Esophagus squamous epithelium (tissue), 5 donors: ENCODE data around the gene DNAJC4. TPM values are rescaled to one million over a fixed set of nuclear protein-coding genes. Genes with fewer than 3 reads are reported as not detected.
A peak's percentile ranks its signal among the peaks of the same experiment; 100 is the strongest.

Experiments
- DNase-seq: peaks from one replicate; lab custom pipeline; 2025; lab: John Stamatoyannopoulos, UW
- H3K27ac ChIP-seq, 4 donors: fragments of 200-600 bp; sonication (generic); one replicate each; pipeline ENCODE4 v1.5.1; 2016 to 2019; ENCODE audit warnings: mild to moderate bottlenecking in 1 of 4
- H3K27me3 ChIP-seq, 4 donors: fragments of 200-600 bp; sonication (generic); 1 replicate in 3 of 4; 2 replicates in 1 of 4; pipeline versions ENCODE4 v1.5.1 to v1.6.0; 2017 to 2021; ENCODE audit warnings: antibody characterized with exemption in 1 of 4
- H3K36me3 ChIP-seq, 3 donors: fragments of 200-600 bp; sonication (generic); one replicate each; pipeline ENCODE4 v1.5.1; 2016 to 2019
- H3K4me1 ChIP-seq, 3 donors: fragments of 200-600 bp; sonication (generic); one replicate each; pipeline ENCODE4 v1.5.1; 2017 to 2019
- H3K4me3 ChIP-seq, 4 donors: fragments of 200-600 bp; sonication (generic); 1 replicate in 3 of 4; 2 replicates in 1 of 4; pipeline ENCODE4 v1.5.1; 2016 to 2019; ENCODE audit warnings: mild to moderate bottlenecking in 2 of 4, moderate library complexity in 1 of 4
- H3K9me3 ChIP-seq, 3 donors: fragments of 200-600 bp; sonication (generic); one replicate each; pipeline ENCODE4 v1.5.1; 2016 to 2019
- POLR2A ChIP-seq, 4 donors: fragments of 450-650 bp; IDR thresholded peaks; one replicate each; pipeline ENCODE4 v1.6.1; 2017; ENCODE audit warnings: antibody characterized with exemption in 4 of 4, mild to moderate bottlenecking in 4 of 4, moderate library complexity in 3 of 4
- WGBS, 2 donors: methylation state at CpG; one replicate each; pipeline ENCODE4 v1.1.5; 2018; 5-methylcytosine and 5-hydroxymethylcytosine counted together
- intact Hi-C: fragments of 100-400 bp; cut with DNase I; formaldehyde crosslinking; loops from one replicate; pipeline ENCODE4 v1.15.0; 2022
- total RNA-seq, 4 donors: library from RNA; depleted of rRNA; stranded (reverse); fragments of >200 nt; gene quantifications; one replicate each; pipeline ENCODE4 v1.1.0, GENCODE V29; 2016
- TF ChIP-seq, protein P1 (sequence below), 6 experiments: fragments of 450-650 bp in 4 of 6; fragments of 200-600 bp in 2 of 6; sonication (generic) in 2 of 6; IDR thresholded peaks; one replicate each; pipeline ENCODE4 v1.5.1; 2016 to 2019; ENCODE audit warnings: antibody characterized with exemption in 6 of 6, mild to moderate bottlenecking in 4 of 6, moderate library complexity in 4 of 6
- donor health status: DM: yes; HTN: yes; CAD: no.

The DNAJC4 gene
- total RNA-seq, 4 donors from 2014 or later: 8.9 to 27.1 (median 16.8) TPM

DNA sequence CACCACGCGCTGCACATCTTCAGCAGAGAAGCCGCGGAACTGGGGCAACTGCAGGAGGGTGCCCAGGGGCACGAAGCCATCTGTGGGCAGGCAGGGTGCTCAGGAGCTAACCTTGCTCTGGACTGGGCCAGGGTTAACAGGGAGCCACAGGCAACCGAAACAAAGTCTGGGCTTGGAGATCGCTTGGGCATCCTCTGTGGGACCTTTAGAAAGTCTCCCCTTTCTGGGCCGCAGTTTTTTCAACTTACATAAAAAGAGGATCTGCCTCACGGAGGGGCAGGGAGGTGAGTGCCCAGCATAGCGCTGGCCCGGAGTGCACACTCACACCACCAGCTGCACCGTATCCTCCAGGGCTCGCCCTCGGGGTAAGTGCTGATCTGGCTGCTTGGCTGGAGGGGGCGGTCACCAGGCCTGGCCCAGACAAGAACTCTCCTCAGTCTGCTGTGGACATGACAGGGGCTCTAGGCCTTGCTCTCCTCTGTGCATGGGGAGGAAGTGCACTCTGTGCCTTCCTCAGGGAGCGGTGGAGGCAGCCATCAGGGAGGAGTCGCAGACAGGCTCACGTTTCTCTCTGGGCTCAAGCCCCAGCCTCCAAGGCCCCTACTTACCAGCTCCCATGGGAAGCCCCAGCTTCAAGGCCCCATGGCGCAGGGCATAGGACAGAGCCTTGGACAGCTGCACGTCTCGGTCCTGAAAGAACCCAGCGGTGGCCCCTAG lies 5.3 kb upstream of the DNAJC4 start:
- no peak for TF ChIP-seq POLR2A (IDR thresholded peaks at IDR 0.05)
- TF ChIP-seq, protein P1, sequence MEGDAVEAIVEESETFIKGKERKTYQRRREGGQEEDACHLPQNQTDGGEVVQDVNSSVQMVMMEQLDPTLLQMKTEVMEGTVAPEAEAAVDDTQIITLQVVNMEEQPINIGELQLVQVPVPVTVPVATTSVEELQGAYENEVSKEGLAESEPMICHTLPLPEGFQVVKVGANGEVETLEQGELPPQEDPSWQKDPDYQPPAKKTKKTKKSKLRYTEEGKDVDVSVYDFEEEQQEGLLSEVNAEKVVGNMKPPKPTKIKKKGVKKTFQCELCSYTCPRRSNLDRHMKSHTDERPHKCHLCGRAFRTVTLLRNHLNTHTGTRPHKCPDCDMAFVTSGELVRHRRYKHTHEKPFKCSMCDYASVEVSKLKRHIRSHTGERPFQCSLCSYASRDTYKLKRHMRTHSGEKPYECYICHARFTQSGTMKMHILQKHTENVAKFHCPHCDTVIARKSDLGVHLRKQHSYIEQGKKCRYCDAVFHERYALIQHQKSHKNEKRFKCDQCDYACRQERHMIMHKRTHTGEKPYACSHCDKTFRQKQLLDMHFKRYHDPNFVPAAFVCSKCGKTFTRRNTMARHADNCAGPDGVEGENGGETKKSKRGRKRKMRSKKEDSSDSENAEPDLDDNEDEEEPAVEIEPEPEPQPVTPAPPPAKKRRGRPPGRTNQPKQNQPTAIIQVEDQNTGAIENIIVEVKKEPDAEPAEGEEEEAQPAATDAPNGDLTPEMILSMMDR (IDR thresholded peaks at IDR 0.05): no peak
- WGBS, 2 donors: 56 to 85% methylated on average over 6 to 8 of the region's 22 CpGs
- H3K27ac ChIP-seq: peak overlapping the region; percentile 90 to 97 (median 93)
- intact Hi-C loops: no loop called here
- H3K4me3 ChIP-seq: peak overlapping the region; percentile 60 to 91 (median 84)
- H3K27me3 ChIP-seq: no peaks in the 10 kb centered on the region
- H3K4me1 ChIP-seq: peaks cover 26 to 76% (median 31%) of the 10 kb centered on the region in 3 donors
- no peak for DNase-seq
- H3K9me3 ChIP-seq: no peaks in the 10 kb centered on the region
- H3K36me3 ChIP-seq: peaks cover 0 to 27% (median 6%) of the 10 kb centered on the region in 3 donors

DNA sequence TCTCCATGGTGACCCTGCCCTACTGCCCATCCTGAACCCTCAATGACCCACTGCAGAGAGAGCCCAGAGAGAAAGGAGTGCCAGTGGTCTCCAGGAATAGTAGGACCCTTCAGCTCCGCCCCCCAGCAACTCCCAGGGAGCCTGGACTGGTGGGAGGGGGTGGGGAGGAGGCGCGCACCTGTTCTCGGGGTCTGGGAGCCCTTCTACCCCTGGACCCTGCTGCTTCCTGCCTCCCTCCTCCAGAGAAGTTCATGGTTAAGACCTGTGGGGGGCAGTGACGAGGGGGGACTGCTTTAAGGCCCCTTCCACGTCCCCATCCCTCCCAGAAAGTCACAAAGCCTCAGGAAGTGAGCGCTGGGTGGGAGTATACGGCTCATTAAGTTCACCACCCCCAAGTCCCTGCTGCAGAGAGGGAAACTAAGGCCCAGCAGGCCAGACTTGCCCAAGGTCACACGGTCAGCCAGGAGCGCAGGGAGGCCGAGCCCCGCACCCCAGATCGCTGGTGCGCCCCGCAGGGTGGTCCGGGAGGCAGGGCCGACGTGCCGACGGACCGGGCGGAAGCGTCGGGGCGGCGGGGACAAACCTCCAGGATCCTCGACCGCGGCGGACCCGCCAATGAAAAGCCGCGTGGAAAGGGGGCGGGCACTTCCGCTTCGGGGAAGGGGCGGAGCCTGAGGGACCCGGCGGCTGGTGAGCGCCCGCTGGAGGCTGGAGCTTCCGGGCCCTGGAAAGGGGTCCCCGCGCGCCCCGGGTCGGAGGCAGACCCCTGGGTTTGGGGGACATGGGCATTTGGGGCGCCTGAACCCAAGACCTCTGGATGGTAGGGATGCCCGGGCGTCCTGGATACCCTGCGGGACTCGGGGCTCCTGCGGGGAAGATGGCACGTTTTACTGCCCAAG lies 4.5 kb upstream of the DNAJC4 start, which contains the start of the genes NUDT22 and TRPT1:
TSS of gene NUDT22 (plus strand) at position 667 of the 899 bp plus-strand sequence. CDS start 379 bp downstream, outside the sequence.
TSS of gene TRPT1 (minus strand) at position 579 of the 899 bp plus-strand sequence. CDS start at position 253, 326 bp downstream.
- peak within 1 kb of the TSS; percentile 90 to 97 (median 93) for H3K27ac ChIP-seq
- peak within 1 kb of the TSS; percentile 60 to 91 (median 84) for H3K4me3 ChIP-seq
- H3K27me3 ChIP-seq: no peaks in the 10 kb centered on the region
- no peaks in the 10 kb centered on the region for H3K9me3 ChIP-seq
- intact Hi-C loops: no loop called here
- DNase-seq: no peak
- peaks cover 0 to 19% (median 0%) of the 10 kb centered on the region in 3 donors for H3K36me3 ChIP-seq
- WGBS, 2 donors: 2% methylated on average over 13 of the region's 54 CpGs; no CpG with 5 or more reads in 1 of the 2 donors
- TF ChIP-seq, protein P1 (IDR thresholded peaks at IDR 0.05): peak in 3 of 6 experiments; percentile 18 to 37 (median 32)
- peak in 2 of 4 donors; percentile 86 to 93 for TF ChIP-seq POLR2A (IDR thresholded peaks at IDR 0.05)
- peaks cover 26 to 81% (median 31%) of the 10 kb centered on the region in 3 donors for H3K4me1 ChIP-seq

DNA sequence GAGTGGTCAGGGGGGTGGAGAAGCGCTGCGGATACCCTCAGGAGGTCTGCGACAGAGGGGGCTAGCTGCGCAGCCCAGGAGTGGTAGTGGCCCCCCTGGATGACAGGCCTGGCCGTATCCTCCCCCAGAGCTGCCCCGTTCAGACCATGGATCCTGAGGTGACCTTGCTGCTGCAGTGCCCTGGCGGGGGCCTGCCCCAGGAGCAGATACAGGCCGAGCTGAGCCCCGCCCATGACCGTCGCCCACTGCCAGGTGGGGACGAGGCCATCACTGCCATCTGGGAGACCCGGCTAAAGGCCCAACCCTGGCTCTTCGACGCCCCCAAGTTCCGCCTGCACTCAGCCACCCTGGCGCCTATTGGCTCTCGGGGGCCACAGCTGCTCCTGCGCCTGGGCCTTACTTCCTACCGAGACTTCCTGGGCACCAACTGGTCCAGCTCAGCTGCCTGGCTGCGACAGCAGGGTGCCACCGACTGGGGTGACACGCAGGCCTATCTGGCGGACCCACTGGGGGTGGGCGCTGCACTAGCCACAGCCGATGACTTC lies 3.8 kb upstream of the DNAJC4 start:
- TF ChIP-seq, protein P1 (IDR thresholded peaks at IDR 0.05): no peak
- peak in 2 of 4 donors; percentile 9 to 17 for TF ChIP-seq POLR2A (IDR thresholded peaks at IDR 0.05)
- H3K4me1 ChIP-seq: peaks cover 26 to 88% (median 39%) of the 10 kb centered on the region in 3 donors
- H3K36me3 ChIP-seq: peaks cover 0 to 12% (median 0%) of the 10 kb centered on the region in 3 donors
- 40% methylated on average over 1 of the region's 26 CpGs; no CpG with 5 or more reads in 1 of the 2 donors for WGBS, 2 donors
- no peak for DNase-seq
- no peaks in the 10 kb centered on the region for H3K27me3 ChIP-seq
- intact Hi-C loops: no loop called here
- H3K9me3 ChIP-seq: no peaks in the 10 kb centered on the region
- H3K27ac ChIP-seq: peak overlapping the region; percentile 90 to 97 (median 93)
- peak overlapping the region; percentile 60 to 91 (median 84) for H3K4me3 ChIP-seq

DNA sequence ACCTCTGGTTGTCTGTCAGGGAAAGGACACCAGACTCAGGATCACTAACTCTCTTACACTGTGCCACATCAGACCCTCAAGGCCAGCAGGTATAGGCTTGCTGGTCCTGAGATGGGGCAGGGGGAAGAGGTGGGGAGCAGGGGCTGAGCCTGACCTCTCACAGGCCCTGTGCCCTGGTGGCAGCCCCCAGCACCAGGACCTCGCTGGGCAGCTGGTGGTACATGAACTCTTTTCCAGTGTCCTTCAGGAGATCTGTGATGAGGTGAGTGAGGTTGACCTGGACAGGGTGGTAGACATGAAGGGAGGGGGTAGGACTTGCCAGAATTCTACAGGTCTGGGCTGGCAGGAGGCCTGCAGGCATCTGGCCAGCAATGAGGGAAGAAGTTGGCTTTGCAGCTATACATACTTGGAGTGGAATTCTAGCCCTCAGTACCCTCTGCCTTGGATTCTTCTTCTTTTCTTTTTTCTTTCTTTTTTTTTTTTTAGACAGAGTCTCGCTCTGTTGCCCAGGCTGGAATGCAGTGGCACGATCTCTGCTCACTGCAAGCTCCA lies 2.9 kb upstream of the DNAJC4 start:
- no peaks in the 10 kb centered on the region for H3K27me3 ChIP-seq
- H3K27ac ChIP-seq: peak overlapping the region; percentile 90 to 97 (median 93)
- peaks cover 0 to 10% (median 0%) of the 10 kb centered on the region in 3 donors for H3K36me3 ChIP-seq
- WGBS, 2 donors: 35% methylated on average over 2 of the region's 3 CpGs
- peaks cover 26 to 95% (median 44%) of the 10 kb centered on the region in 3 donors for H3K4me1 ChIP-seq
- H3K4me3 ChIP-seq: peak overlapping the region; percentile 60 to 91 (median 84)
- no peaks in the 10 kb centered on the region for H3K9me3 ChIP-seq
- intact Hi-C loops: no loop called here
- no peak for DNase-seq
- TF ChIP-seq, protein P1 (IDR thresholded peaks at IDR 0.05): no peak
- TF ChIP-seq POLR2A (IDR thresholded peaks at IDR 0.05): no peak
